CD4-positive, alpha-beta T cell treated with Interleukin-10 for 1 hour (primary cell): ENCODE measurements around the gene FBL.
"Not testable (repeated sequence)": the region's sequence is repeated elsewhere in the genome, so short reads cannot be mapped to it uniquely, and the experiment has no call there.

ENCODE experiments used
- DNase-seq: peaks from one replicate; pipeline ENCODE4 v3.0.0-alpha.2; 2020

Gene FBL

DNA sequence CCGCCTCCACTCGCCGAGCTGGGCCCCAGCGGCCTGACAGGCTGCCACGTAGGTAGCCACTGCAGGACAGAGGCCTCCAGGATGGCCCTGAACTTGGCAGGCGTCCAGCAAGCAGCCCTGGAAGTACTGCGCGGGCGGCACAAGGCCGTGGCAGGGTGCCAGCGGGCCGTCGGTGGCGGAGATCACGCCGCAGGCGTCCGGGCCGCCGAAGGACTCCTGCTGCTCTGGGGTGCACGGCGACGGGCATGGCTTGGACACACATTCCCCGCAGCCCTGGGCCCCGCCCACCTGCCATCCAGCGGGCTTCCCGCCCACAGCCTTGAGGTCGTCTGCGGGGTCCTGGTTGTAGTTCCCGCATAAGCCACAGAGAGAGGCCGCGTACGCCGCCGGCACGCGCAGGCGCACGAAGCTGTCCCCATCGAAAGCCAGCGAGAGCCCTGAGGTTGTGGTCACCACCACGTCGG is 29.3 kb upstream of the FBL start:
- not testable (repeated sequence) for DNase-seq

DNA sequence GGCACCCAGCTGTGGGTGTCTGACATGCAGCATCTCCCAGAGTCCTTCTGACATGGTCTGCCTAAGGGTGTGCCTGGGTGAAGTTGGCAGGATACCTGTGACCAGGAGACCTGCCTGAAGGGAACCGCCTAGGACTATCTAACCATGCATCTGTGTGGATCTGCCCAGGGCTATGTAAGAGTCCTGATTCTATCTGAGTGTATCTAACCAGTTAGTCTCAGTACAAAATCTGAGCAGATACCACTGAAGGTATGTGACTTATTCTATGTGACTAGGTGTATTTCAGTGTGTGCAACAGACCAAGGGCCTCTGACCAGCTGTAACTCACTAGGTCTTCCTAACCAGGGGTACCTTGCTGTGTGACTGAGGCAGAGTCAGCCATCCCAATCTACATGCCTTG is 28.2 kb upstream of the FBL start:
- DNase-seq = no peak

DNA sequence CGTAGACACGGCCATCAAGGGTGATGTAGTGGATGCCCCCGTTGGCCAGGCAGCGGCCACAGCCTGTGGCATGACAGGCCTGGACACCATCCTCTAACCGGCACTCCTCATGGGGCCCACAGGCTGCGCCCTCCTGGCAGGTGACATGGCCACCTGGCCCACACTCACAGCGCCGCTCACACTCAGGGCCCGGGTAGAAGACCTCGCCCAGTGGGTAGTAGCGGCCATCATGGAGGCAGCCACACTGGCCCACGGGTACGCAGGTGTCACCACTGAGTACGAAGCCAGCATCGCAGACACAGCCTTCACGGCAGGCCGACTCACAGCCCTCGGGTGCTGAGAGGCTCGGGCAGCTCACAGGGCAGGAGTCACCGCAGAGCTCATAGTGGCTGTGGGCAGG is 27.2 kb upstream of the FBL start:
- DNase-seq = no peak

DNA sequence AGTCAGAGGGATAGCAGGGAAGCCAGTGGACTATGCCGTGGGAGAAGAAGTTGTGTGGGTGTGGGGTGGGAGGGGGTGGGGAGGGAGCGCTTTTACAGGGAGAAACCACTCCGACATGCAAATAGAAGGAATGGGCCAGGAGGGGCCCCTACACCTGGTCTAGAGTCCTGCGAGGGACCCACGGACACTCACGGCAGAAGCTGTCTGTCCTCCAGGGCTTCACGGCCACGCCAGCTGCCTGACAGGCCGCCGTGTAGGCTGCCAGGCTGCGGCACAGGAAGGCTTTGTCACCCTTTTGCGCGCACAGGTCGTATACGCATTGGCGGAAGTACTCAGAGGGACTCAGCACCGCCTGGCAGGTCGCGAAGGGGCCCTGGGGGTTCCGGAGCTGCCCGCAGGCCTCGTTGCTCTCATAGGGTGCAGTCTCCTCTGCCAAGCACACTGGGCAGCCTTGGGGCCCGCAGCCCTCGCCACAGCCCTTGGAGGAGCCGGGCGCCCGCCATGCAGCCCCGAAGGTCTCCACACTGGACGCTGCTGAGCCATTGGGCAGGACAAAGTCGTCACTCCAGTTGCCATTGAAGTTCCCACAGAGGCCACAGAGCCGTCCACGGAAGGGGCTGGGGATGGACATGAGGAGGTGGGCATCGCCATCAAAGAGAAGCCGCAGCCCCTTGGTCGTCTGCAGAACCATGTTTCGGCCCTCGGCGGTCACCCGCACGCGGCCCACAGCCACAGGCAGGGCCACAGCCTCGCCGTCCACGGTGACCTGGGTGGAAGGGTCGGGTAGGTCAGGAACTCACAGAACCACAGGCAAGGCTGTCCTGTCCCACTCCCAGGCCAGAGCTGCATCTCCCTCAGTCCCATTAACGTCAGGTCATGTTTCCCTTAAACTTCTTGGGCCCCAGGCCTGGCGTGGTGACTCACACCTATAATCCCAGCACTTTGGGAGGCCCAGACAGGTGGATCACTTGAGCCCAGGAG is 26.0 kb upstream of the FBL start:
- DNase-seq = no peak

DNA sequence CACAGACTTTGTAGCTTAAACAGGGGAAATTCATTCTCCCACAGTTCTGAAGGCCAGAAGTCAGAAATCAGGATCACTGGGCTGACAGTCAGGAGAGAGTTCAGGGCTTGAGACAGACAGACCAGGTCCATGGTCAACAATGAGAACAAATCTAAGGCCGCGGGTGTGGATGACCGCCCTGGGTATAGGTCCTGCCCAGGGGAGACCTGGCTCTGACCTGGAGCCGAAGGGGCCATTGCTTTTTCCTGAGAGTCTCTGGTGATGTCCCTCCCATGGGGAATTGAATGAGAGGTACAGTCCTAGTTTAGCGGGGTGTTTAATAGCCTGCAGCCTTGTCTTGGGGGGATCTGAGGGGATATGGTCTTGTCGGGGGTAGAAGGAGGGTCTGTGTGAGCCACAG is 25.2 kb upstream of the FBL start:
- no peak for DNase-seq

DNA sequence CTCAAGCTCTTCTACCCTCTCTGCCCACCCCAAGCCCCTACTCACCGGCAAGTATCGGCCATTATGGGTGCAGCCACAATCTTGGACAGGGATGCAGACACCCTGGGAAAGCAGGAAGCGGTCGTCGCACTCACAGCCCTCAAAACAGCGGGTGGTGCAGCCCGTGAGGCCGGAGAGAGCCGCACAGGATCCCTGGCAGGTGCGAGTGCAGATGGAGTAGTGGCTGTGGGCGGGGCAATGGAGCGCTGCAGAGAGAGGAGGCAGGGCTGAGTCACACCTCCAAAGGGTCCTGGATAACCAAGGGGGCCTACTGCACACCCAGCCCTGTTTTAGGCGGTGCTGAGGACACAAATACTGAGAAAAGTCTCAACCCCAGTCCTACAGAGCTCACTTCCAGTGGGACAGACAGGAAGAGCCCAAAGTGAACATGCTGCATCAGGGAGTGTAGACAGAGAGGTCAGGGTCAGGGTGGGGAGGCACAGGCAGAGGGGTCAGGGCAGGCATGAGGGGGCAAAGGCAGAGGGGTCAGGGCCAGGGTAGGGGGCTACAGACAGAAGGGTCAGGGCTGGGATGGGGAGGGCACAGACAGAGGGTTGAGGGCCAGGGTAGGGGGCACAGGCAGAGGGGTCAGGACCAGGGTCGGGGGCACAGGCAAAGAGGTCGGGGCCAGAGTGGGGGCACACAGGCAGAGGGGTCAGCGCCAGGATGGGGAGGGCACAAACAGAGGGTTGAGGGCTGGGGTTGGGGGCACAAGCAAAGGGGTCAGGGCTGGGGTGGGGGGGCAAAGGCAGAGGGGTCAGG is 24.2 kb upstream of the FBL start:
- no peak for DNase-seq

DNA sequence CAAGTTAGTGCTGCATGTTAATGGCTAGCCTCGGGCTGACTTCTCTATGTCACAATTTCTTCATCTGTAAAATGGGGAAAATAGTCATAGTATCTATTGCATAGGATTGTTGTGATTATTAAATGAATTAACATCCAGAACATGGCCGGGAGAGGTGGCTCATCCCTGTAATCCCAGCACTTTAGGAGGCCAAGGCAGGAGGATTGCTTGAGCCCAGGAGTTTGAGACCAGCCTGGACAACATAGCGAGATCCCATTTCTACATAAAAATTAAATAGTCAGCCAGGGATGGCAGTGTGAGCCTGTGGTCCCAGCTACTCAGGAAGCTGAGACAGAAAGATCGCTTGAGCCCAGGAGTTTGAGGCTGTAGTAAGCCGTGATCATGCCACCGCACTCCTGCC is 21.8 kb upstream of the FBL start:
- no peak for DNase-seq

DNA sequence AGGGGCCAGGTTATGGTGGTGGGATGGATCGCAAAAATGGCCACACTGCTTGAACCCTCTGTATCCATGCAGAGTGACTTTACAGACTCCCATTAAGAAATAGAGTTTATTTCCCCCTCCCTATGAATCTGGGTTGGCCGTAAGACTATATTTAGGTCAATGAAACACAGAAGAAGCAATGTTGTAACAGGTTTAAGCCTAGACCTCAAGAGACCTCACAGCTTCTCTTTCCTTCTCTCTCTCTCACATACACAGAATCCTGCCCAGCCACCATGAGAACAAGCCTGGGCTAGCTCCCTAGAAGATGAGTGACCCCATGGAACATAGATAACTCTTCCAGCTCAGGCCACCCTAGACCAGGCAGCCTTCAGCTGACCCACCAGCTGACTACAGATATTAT is 21.0 kb upstream of the FBL start:
- no peak for DNase-seq

DNA sequence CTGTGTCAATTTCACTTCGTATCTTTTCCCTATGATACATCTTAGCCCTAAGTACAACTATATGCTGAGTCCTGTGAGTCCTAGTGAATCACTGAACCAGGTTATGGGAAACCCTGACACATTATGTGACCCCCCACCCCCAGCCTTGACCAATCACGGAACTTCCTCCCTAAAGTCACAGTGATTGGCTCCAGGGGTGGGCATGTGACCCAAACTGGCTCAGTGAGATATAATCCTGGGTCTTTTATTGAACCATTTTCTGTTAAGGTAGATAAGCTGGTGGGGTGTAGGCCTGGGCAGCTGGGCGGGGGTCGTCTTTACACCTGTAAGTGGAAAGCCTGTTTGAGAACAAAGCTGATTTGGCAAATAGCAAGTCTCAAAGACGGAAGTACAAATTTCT is 19.8 kb upstream of the FBL start:
- no peak for DNase-seq

DNA sequence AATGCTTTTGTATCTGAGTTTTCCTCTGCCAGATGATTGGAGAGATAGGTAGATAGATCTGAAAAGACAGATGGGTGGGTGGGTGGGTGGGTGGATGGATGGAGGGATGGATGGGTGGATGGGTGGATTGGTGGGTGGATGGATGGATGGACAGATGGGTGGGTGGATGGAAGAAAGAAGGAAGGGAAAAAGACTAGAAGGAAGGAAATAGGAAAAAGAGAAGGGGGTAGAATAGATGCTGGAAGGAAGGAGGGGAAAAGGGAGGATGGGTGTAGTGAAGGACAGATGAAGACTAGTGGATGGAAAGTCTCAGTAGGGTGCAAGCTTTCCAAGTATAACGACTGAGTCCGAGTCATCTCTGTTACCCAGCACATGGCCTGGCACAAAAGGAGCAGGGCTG is 19.0 kb upstream of the FBL start:
- DNase-seq = no peak

DNA sequence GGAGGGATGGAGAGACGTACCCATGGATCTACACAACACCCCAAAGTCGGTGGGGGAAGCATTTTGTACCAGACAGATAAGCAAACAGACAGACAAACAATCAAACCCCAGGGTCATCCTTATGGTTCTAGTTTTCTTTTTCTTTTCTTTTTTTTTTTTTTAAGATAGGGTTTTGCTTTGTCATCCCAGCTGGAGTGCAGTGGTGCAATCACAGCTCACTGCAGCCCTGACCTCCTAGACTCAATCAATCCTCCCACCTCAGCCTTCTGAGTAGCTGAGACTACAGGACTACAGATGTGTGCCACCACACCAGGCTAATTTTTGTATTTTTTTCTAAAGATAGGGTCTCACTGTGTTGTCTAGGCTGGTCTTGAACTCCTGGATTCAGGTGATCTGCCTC is 17.9 kb upstream of the FBL start:
- DNase-seq = no peak

DNA sequence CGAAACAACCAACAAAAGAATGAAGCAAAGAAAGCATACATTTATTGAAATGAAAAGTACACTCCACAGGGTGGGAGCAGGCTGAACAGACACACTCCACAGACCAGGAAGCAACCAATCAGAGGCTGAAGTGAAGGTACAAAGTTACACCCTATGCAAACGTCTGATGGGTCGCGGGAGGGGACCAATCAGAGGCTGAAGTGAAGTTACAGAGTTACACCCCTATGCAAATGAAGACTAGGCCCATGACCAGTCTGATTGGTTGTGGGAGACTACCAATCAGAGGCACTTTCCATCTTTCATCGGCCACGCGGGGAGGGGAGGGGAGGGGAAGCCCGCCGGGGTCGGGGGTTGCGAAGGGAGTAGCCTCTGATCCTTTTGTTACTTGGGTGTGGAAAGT is 12.4 kb upstream of the FBL start:
- peak; percentile 82 for DNase-seq

DNA sequence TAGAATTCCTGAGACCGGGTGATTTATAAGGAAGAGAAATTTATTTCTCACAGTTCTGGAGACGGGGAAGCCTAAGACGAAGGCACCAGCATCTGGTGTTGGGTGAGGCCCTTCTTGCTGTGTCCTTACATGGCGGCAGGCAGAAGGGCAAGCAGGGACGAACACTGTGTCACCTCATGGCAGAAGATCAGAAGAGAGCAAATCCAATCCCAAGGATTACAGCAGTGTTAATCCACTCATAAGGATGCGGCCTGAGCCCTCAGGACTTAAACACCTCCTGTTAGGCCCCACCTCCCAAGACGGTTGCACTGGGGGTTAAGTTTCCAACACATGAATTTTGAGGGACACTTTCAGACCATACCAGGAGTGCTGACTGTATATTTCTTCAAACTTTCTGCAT is 6.7 kb upstream of the FBL start:
- DNase-seq = no peak

DNA sequence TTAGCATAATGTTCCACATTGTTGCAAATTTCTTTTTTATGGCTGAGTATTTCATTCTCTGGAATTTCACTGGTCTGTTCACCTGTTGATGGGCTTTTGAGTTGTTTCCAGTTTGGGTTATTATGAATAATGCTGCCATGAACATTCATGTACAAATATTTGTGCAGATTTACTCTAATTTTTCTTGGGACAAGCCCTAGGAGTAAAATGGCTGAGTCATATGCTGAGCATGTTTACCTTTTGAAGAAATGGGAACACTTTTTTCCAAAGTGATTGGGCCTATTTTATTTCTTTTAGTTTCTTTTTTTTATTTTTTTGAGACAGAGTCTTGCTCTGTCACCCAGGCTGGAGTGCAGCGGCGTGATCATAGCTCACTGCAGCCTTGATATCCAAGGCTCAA is 4.7 kb upstream of the FBL start:
- DNase-seq = no peak

DNA sequence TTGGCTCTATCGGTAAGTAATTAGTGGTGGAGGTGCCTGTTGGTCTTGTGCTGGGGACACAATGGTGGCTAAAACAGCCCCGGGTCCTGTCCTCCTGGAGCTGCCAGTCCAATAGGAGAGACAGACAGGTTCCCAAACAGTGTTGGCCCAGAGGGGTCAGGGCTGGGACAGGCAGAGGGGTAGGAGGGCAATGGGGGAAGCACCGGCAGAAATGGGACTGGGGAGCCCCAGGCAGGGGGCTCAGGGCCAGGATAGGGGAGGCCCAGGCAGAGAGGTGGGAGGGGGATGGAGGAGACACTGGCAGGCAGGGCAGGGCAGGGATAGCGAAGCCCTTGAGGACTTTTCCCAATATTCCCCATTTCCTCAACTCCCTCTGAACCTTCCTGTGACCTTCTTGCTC is 2.2 kb upstream of the FBL start:
- no peak for DNase-seq

DNA sequence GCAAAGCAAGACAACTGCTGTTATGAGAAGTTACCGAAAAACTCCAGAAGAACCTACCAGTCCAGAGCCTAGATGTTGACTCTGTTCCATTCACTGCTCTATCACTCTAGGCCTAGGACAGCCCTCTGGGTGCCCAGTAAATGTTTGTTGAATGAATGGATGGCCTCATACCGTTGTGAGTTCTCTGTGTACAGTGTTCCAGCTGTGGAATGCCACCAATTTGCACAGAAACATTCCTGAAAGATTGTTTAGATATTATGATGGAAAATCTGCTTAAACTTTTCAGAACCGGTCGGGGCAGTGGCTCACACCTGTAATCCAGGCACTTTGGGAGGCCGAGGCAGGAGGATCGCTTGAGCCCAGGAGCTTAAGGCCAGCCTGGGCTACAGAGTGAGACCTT is 1.3 kb upstream of the FBL start:
- no peak for DNase-seq

DNA sequence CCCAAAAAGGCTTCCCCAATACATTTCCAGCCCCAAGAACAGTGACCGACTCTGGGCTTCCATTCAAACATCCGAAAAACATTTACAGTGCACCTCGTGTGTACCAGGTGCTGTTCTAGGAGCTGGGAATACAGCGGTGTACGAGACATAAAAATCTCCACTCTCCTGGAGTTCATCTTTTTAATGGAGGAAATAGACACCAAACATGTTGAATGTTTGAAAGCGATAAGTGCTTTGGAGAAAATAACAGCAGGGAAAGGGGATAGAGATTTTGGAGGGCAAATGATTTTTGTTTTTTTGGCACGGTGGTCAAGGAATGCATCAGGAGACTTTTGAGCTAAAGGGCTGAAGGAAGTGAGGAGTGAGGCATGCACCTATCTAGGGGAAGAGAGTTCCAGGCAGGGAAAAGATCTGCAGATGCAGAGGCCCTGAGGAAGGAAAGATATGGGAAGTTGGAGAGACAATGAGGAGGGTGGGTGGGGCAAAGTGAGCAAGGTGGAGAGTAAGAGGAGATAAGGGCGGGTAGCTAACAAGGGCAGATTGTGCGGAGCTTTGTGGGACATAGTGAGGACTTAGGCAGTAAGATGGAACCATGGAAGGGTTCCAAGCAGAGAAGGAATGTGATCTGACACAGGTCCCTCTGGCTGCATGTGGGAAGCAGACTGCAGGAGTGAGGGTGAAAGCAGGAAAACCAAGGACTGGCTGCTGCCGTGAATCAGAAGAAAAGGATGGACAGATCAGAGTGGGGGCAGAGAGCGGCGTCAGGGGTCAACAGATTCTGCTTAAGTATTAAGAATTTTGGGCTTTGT is 703 bp upstream of the FBL start:
- DNase-seq = no peak

DNA sequence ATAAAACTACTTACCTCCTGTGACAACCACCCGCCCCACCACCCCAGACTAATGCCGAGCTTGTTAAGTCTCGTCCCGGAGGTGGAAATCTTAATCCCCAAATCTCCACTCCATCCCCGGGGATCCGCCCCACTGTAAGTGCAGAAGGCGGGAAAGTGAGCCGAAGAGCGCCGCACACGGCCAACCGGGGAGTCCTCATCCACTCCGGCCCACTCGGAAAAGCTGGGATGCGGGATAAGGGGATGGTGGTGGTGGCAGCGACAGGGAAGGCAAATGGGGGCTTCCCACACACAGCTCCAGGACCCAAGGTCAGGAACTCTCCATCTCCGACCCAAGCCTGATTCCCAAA is 621 bp downstream of the FBL start:
- no peak for DNase-seq

DNA sequence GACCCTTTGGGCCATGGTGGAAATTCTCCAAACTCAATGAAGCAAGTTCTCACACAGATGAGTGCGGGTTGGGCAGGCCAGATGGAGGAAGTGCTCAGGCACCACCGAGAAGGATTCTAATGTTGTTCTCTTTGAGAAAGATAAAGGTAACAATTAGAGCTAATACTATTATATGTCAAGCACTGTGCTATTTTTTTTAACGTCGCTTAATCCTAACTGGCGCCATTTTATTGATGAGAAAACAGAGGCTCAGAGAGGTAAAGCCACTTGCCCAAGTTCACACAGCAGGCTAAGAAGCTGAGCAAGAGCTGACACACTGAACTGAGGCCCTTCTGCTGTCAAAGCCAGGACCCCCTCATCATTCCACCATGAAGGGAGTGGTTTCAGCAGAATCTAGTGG is 1.0 kb downstream of the FBL start:
- DNase-seq = no peak

DNA sequence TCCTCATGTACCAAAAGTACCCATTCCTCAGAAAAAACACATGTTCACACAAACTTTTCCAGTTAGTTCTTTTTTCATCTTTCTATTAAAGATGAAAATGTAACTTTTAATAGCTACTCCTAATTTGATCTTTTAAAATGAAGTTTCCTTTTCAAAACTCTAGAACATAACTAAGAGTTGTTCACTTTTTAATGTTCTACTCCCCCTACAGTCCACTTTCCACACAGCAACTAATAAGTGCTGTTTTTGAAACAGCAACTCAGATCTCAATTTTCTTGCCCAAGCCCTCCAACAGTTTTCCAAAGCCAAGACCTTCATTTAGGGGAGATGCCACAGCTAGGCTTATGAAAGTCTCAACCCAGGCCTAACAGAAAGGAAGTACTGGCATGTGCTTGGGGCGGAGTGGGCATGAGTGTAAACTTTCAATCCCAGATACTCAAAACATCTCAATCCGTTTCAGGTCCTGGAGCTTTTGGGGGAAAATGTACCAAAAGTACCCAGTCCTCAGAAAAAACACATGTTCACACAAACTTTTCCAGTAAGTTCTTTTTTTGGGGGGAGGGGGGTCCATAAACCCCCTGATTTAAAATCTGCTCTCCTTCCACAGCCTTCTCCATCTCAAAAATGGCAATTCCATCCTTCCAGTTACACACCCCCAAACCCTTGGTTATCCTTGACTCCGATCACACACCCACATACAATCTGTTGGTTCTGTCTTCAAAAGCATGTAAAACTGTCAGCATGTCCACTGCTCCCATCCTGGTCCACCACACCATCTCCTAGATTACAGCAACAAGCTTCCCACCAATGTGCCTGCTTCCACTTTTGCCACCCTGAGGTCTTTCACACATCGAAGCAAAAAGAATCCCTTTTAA is 2.0 kb downstream of the FBL start:
- DNase-seq = peak; percentile 75

DNA sequence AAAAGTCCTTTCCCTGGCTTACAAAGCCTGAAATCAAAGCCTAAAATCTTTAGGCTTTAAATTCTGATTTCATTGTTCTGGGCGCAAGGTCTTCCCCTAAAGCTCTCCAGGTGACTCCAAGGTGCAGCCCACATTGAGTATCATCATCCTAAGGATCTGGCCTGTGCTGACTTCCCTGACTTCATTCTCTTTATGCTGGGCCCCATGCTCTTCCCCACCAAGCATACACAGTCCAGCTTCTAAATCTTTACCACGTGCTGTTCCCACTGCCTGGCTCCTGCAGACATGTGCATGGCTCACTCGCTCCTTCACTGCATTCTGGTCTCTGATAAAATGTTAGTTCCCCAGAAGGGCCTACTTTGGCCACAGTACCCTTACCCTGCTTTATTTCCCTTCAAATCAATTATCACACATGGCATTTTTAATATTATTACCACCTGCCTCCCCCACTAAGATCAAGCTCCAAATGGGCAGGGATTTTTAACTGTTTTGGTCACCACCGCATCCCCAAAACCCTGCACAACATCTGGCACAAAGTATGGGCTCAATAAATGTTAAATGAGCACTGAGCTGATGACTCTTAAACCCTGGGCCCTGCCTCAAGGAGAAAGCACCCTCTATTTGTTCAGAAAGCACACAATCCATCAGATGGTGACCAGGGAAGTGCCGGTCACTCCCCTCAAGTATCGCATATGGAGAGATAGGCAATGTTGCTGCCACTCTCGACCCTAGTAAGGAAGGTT is 3.3 kb downstream of the FBL start:
- no peak for DNase-seq

DNA sequence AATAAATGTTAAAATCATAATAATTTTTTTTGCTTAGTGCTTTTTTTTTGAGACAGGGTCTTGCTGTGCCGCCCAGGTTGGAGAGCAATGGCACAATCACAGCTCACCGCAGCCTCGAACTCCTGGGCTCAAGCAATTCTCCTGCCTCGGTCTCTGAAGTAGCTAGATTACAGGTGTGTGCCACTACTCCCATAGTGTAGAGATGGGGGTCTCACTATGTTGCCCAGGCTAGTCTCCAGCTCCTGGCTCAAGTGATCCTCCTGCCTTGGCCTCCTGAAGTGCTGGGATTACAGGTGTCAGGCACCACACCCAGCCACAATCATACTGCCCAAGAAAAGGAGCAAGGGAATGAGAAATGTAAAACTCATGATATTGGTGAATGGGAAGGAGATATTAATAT is 5.1 kb downstream of the FBL start:
- no peak for DNase-seq
